HFF-Myc (cell line): ENCODE measurements around the gene LRMDA.

ENCODE experiments used
- DNase-seq: peaks from one replicate; pipeline ENCODE4 v3.0.0-alpha.2; 2011; ENCODE audit warnings: low read depth; ENCODE audit errors: extremely low read depth
- H3K4me3 ChIP-seq: replicated peaks from 2 replicates; pipeline ENCODE4 v1.5.1; 2011; ENCODE audit warnings: low read depth, mild to moderate bottlenecking, control low read depth, low read length
- CTCF ChIP-seq: IDR thresholded peaks from 2 replicates; pipeline ENCODE4 v1.5.1; 2012; ENCODE audit warnings: mild to moderate bottlenecking, low read depth, low read length, control low read depth; ENCODE audit errors: missing control alignments

The LRMDA gene

GRCh38 chr10:75663947-75664664, 232.7 kb downstream of the LRMDA start:
- no peak overlapping the region for H3K4me3 ChIP-seq
- no peak for TF ChIP-seq CTCF
- no peak for DNase-seq

GRCh38 chr10:75664968-75665367, 233.5 kb downstream of the LRMDA start:
- TF ChIP-seq CTCF: no peak
- H3K4me3 ChIP-seq: no peak overlapping the region
- DNase-seq: no peak

- H3K4me3 ChIP-seq: no peak overlapping the region
- DNase-seq: no peak
- TF ChIP-seq CTCF: no peak
Observed at GRCh38 chr10:75665707-75666106, 234.3 kb downstream of the LRMDA start.

GRCh38 chr10:75672111-75672671, 240.8 kb downstream of the LRMDA start:
- H3K4me3 ChIP-seq: no peak overlapping the region
- no peak for DNase-seq
- no peak for TF ChIP-seq CTCF

GRCh38 chr10:75672842-75673241, 241.4 kb downstream of the LRMDA start:
- no peak for TF ChIP-seq CTCF
- H3K4me3 ChIP-seq: no peak overlapping the region
- DNase-seq: no peak

GRCh38 chr10:75677541-75677940, 246.1 kb downstream of the LRMDA start:
- TF ChIP-seq CTCF: no peak
- no peak for DNase-seq

GRCh38 chr10:75678527-75678926, 247.1 kb downstream of the LRMDA start:
- H3K4me3 ChIP-seq: no peak overlapping the region
- TF ChIP-seq CTCF: no peak
- no peak for DNase-seq

More at GRCh38 chr10:75677541-75677940, 246.1 kb downstream of the LRMDA start:
- H3K4me3 ChIP-seq: no peak overlapping the region
